Activated CD4-positive, alpha-beta T cell treated with anti-CD3 and anti-CD28 coated beads, Interleukin-2, amount 10 ng/mL, durations not matched to agents 24 days and 14 days (primary cell): ENCODE data around the gene CSTA. TPM values are rescaled to one million over a fixed set of nuclear protein-coding genes. Genes with fewer than 3 reads are reported as not detected.
A peak's percentile ranks its signal among the peaks of the same experiment; 100 is the strongest.

Source experiments
- DNase-seq: peaks from one replicate; pipeline ENCODE4 v3.0.0; 2022
- H3K27ac Mint-ChIP-seq: one replicate; pipeline ENCODE4 v1.8.0; 2022; ENCODE audit warnings: mild to moderate bottlenecking, mixed read lengths
- H3K27me3 Mint-ChIP-seq: one replicate; pipeline ENCODE4 v1.8.0; 2022; ENCODE audit warnings: mixed read lengths
- H3K36me3 Mint-ChIP-seq: one replicate; pipeline ENCODE4 v1.8.0; 2022; ENCODE audit warnings: low read depth, mild to moderate bottlenecking, mixed read lengths
- H3K4me1 Mint-ChIP-seq: one replicate; pipeline ENCODE4 v1.8.0; 2021; ENCODE audit warnings: mixed read lengths
- H3K4me3 Mint-ChIP-seq: one replicate; pipeline ENCODE4 v1.8.0; 2022; ENCODE audit warnings: mild to moderate bottlenecking, moderate library complexity, mixed read lengths
- H3K9me3 Mint-ChIP-seq: one replicate; pipeline ENCODE4 v1.8.0; 2021; ENCODE audit warnings: mixed read lengths
- intact Hi-C: fragments of 100-400 bp; cut with micrococcal nuclease; formaldehyde crosslinking; loops from one replicate; pipeline ENCODE4 v1.15.1; 2023
- total RNA-seq: library from RNA; stranded (reverse); gene quantifications from 2 replicates; pipeline ENCODE4 v1.2.3, GENCODE V29; 2022

Gene CSTA
- total RNA-seq, 1 donor from 2014 or later, result not detected

GRCh38 chr3:122374034-122374433 lies 49.0 kb downstream of the CSTA start:
- Mint-ChIP-seq H3K9me3 (peaks cover 4% of the 10 kb centered on the region), H3K4me3 (no peak overlapping the region), H3K4me1 (peaks cover 17% of the 10 kb centered on the region), H3K36me3 (peaks cover 38% of the 10 kb centered on the region), H3K27me3 (no peaks in the 10 kb centered on the region), H3K27ac (no peak overlapping the region)
- intact Hi-C loops, result no loop called here
- no peak for DNase-seq

- H3K9me3 Mint-ChIP-seq, result peaks cover 4% of the 10 kb centered on the region
- H3K36me3 Mint-ChIP-seq, result peaks cover 42% of the 10 kb centered on the region
- H3K4me1 Mint-ChIP-seq, result peaks cover 41% of the 10 kb centered on the region
- intact Hi-C loops, result no loop called here
- peak overlapping the region; percentile 9 for H3K27ac Mint-ChIP-seq
- H3K27me3 Mint-ChIP-seq, result no peaks in the 10 kb centered on the region
- no peak overlapping the region for H3K4me3 Mint-ChIP-seq
- no peak for DNase-seq
Measured at GRCh38 chr3:122377975-122378374, 52.9 kb downstream of the CSTA start.

- H3K36me3 Mint-ChIP-seq, result peaks cover 38% of the 10 kb centered on the region
- peak; percentile 96 for DNase-seq
- intact Hi-C loops, result loop anchor here (1.0 to 5.0 kb wide), 4 partner anchors 18 to 836 kb away; partner anchors contain the start of genes GOLGB1, KPNA1 and POLQ
- peak within 1 kb of the TSS; percentile 97 for H3K4me3 Mint-ChIP-seq
- no peaks in the 10 kb centered on the region for H3K9me3 Mint-ChIP-seq
- peaks cover 63% of the 10 kb centered on the region for H3K4me1 Mint-ChIP-seq
- peak within 1 kb of the TSS; percentile 96 for H3K27ac Mint-ChIP-seq
- no peaks in the 10 kb centered on the region for H3K27me3 Mint-ChIP-seq
Measured at GRCh38 chr3:122382888-122383666, 58.0 kb downstream of the CSTA start, which contains the start of gene MIX23. TSS of gene MIX23 (minus strand) at chr3:122383231. CDS start at chr3:122383224, 7 bp downstream.

- peaks cover 39% of the 10 kb centered on the region for H3K36me3 Mint-ChIP-seq
- peak; percentile 98 for DNase-seq
- intact Hi-C loops, result loop anchor here (1.0 to 5.0 kb wide), 12 partner anchors 9 to 837 kb away; partner anchors contain the start of genes DTX3L, EAF2, GOLGB1 and IQCB1
- H3K4me3 Mint-ChIP-seq, result peak within 1 kb of the TSS; percentile 97
- H3K27me3 Mint-ChIP-seq, result no peaks in the 10 kb centered on the region
- peak within 1 kb of the TSS; percentile 96 for H3K27ac Mint-ChIP-seq
- H3K4me1 Mint-ChIP-seq, result peaks cover 64% of the 10 kb centered on the region
- no peaks in the 10 kb centered on the region for H3K9me3 Mint-ChIP-seq
Measured at GRCh38 chr3:122383771-122384697, 59.0 kb downstream of the CSTA start, which contains the start of gene FAM162A. TSS of gene FAM162A (plus strand) at chr3:122384182. CDS start at chr3:122384266, 84 bp downstream.

GRCh38 chr3:122387709-122388108 lies 62.7 kb downstream of the CSTA start:
- no peak overlapping the region for H3K4me3 Mint-ChIP-seq
- no peaks in the 10 kb centered on the region for H3K27me3 Mint-ChIP-seq
- DNase-seq, result no peak
- no peaks in the 10 kb centered on the region for H3K9me3 Mint-ChIP-seq
- intact Hi-C loops, result no loop called here
- no peak overlapping the region for H3K27ac Mint-ChIP-seq
- H3K36me3 Mint-ChIP-seq, result peaks cover 29% of the 10 kb centered on the region
- H3K4me1 Mint-ChIP-seq, result peaks cover 45% of the 10 kb centered on the region

- H3K27me3 Mint-ChIP-seq, result no peaks in the 10 kb centered on the region
- peaks cover 37% of the 10 kb centered on the region for H3K36me3 Mint-ChIP-seq
- H3K4me3 Mint-ChIP-seq, result no peak overlapping the region
- no peak overlapping the region for H3K27ac Mint-ChIP-seq
- intact Hi-C loops, result no loop called here
- no peaks in the 10 kb centered on the region for H3K9me3 Mint-ChIP-seq
- DNase-seq, result no peak
- H3K4me1 Mint-ChIP-seq, result peaks cover 46% of the 10 kb centered on the region
Measured at GRCh38 chr3:122389197-122389596, 64.1 kb downstream of the CSTA start.

GRCh38 chr3:122389892-122390291 lies 64.8 kb downstream of the CSTA start:
- DNase-seq, result no peak
- no peaks in the 10 kb centered on the region for H3K27me3 Mint-ChIP-seq
- H3K9me3 Mint-ChIP-seq, result no peaks in the 10 kb centered on the region
- intact Hi-C loops, result loop anchor here (5.0 kb wide), 2 partner anchors 37 to 637 kb away; partner anchors contain the start of gene SEMA5B
- no peak overlapping the region for H3K27ac Mint-ChIP-seq
- H3K36me3 Mint-ChIP-seq, result peaks cover 39% of the 10 kb centered on the region
- H3K4me1 Mint-ChIP-seq, result peaks cover 44% of the 10 kb centered on the region
- H3K4me3 Mint-ChIP-seq, result no peak overlapping the region

- H3K4me3 Mint-ChIP-seq, result no peak overlapping the region
- DNase-seq, result no peak
- H3K9me3 Mint-ChIP-seq, result no peaks in the 10 kb centered on the region
- no peaks in the 10 kb centered on the region for H3K27me3 Mint-ChIP-seq
- no peak overlapping the region for H3K27ac Mint-ChIP-seq
- peaks cover 38% of the 10 kb centered on the region for H3K36me3 Mint-ChIP-seq
- intact Hi-C loops, result loop anchor here (5.0 kb wide), 2 partner anchors 37 to 637 kb away; partner anchors contain the start of gene SEMA5B
- peaks cover 51% of the 10 kb centered on the region for H3K4me1 Mint-ChIP-seq
Measured at GRCh38 chr3:122390665-122391064, 65.6 kb downstream of the CSTA start.

Other genes starting within 250 kb of the CSTA start
- not detected in 2 replicates for gene CASR, start 141.6 kb upstream of the CSTA start, total RNA-seq
- 119 and 126 TPM in 2 replicates for gene MIX23, start 58.0 kb downstream of the CSTA start, total RNA-seq
- 77.8 and 84.9 TPM in 2 replicates for gene FAM162A, start 58.9 kb downstream of the CSTA start, total RNA-seq
- 4.8 and 4.9 TPM in 2 replicates for gene WDR5B, start 90.8 kb downstream of the CSTA start, total RNA-seq
- 78.4 and 79.4 TPM in 2 replicates for gene KPNA1, start 189.7 kb downstream of the CSTA start, total RNA-seq
- 45.7 and 47.9 TPM in 2 replicates for gene PARP9, start 239.1 kb downstream of the CSTA start, total RNA-seq
- 39.8 and 43.7 TPM in 2 replicates for gene DTX3L, start 239.1 kb downstream of the CSTA start, total RNA-seq